ENCODE measurements around the gene TSKS.

DNA sequence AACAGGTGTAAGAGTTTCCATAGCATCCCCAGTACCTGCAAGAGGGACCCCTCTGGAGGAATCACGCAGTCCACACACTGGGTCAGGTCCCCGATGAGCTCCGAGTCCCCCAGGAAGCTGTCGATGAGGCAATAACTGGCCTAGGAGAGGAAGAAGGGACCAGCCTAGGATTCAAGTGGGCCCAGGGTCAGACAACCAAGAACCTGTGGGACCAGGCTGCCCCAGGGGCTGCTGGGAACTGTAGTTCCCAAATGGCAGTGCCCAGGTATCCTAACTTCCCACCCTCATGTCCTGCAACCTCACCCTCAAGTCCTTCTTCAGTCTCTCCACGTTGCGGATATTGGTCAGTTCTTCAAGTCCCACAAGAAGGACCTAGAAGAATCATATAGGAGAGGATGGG, 48.2 kb upstream of the TSKS start:
- no peak for TF ChIP-seq POLR2A (IDR thresholded peaks at IDR 0.05)
- TF ChIP-seq, protein P1, sequence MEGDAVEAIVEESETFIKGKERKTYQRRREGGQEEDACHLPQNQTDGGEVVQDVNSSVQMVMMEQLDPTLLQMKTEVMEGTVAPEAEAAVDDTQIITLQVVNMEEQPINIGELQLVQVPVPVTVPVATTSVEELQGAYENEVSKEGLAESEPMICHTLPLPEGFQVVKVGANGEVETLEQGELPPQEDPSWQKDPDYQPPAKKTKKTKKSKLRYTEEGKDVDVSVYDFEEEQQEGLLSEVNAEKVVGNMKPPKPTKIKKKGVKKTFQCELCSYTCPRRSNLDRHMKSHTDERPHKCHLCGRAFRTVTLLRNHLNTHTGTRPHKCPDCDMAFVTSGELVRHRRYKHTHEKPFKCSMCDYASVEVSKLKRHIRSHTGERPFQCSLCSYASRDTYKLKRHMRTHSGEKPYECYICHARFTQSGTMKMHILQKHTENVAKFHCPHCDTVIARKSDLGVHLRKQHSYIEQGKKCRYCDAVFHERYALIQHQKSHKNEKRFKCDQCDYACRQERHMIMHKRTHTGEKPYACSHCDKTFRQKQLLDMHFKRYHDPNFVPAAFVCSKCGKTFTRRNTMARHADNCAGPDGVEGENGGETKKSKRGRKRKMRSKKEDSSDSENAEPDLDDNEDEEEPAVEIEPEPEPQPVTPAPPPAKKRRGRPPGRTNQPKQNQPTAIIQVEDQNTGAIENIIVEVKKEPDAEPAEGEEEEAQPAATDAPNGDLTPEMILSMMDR (IDR thresholded peaks at IDR 0.05) = no peak

Data from testis (tissue), 2 donors.